CD4-positive, alpha-beta T cell treated with Interleukin-17A for 4 hours (primary cell): Measurements from ENCODE around the gene SIAE.

Experiments
- DNase-seq: peaks from one replicate; pipeline ENCODE4 v3.0.0-alpha.2; 2020; ENCODE audit warnings: mixed read lengths

Gene SIAE

DNA sequence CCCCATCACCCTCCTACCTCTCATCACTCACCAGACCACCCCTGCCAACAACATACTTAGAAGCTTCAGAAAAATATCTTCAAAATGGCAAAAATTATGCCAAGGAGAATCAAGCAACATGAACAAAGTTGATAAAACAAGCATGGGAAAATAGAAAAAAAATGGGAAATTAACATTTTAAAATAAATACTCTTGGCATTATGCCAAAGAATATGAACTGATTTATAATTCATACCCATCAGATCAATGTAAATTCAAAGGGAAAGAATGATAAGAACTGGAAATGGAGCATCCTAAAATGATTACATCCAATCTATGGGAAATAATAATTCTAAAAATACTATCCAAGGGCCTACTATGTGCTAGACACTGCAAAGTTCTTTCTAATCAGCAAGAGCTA, 12.0 kb downstream of the SIAE start:
- DNase-seq = no peak

DNA sequence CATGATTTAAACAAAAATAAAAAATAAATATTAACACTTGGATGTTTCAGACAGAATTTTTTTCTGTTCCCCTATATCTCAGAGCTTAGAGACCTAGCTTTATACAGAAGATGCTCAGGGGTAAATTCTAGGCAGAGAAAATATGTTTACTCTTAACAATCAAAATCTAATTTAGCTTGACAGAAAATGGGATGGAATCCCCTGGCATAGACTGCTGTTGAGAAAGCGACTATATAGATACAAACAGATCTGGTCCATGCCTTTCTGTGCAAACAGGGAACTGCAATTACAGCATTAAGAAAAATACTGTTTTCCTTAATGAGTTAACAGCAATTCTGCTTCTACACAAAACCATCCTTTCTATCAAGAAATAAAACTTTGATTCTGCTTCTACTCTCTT, 14.6 kb downstream of the SIAE start:
- no peak for DNase-seq

- DNase-seq = no peak
Measured at GRCh38 chr11:124658501-124658900, 15.0 kb downstream of the SIAE start.

DNA sequence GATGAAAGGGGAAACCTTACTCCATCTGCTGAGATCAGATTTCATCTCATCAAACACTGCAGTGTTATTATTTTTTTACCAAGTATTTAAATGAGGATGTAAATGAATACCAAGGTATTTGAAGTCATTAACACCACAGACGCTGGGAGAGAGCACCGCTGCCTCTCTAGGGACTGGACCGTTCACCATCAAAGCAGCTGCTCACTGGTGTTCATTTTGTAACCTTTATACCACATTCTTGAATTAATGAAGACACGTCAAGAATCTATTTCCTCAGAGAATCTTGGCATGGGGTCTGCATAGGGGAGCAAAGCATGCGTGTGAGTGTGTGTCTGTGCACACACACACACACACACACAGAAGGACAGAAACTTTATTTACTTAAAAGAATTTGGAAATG, 15.6 kb downstream of the SIAE start:
- DNase-seq = no peak

- DNase-seq = no peak
Measured at GRCh38 chr11:124656774-124657630, 16.5 kb downstream of the SIAE start.

GRCh38 chr11:124648610-124649009, 24.9 kb downstream of the SIAE start:
- no peak for DNase-seq

- no peak for DNase-seq
Measured at GRCh38 chr11:124646148-124646547, 27.4 kb downstream of the SIAE start.

DNA sequence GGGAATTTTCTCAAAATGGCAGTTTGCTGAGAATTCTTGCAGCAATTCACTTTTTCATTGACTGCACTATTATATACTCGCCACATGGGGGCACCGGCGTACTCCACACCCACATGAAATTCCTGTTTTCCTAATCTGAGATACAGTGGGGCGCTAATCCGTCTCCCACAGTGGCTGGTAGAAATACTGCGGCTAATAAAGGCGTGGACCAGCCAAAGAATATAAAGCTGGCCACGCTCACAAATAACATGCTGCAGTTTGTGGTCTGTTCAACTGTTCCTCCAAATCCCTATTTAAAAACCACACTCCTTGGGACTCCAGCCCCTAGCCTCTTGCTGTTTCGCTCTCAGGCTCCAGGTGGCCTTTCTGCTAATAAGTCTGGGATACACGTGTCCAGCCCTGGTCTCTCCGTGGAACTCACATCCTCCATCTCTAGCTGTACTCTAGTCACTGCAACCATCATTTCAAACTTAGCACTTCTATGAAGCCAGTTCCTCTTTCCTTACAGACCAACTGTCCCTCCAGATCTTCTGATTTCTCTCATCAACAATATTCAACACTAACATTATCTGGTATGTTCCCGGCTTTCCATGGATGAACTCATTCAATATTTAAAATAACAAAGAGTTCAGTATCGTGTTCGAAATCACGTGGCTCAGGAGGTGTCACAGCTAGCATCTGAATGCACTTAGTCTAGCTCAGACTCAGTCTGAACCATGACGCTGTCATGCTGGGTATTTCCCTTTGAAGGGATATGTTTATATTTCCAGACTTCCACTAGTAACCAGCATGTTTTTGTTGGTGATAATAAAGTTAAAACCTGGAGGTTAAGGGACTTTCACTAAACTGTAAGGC, 28.9 kb downstream of the SIAE start:
- peak; percentile 50 for DNase-seq

- DNase-seq = no peak
Measured at GRCh38 chr11:124643605-124644425, 29.7 kb downstream of the SIAE start.

GRCh38 chr11:124643042-124643604, 30.4 kb downstream of the SIAE start:
- DNase-seq = no peak

DNA sequence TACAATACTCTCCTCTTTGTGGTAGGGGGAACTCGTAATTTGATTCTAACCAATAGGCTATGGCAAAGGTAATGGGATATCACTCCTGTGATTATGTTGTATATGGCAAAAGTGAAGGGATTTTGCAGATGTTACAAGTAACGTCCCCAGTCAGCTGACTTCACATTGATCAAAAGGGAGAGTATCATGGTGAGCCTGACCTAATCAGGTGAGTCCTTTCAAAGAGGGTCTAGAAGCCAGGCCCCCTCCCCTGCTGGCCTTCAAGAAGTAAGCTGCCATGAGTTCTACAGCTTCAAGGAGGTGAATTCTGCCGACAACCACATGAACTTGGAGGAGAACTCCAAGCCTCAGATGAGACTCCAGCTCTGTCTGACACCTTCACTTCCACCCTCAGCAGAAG, 30.9 kb downstream of the SIAE start:
- DNase-seq = no peak

DNA sequence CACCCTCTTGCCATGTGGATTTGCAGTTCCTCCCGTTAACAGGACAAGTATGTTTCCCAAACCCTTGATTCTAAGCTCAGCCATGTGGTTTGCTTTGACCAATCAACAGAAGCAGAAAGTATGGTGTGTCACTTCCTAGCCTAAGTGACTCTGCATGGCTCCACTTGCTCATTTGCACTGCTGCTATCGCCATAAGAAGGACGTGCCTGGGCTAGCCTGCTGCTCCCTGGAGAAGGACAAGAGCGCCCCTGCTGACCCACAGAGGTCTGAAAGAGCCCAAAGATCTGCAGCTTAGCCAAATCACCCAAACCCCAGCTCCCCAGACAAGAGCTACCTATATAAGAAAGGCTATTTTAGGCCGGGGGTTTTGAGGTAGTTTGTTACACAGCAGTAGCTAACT, 32.9 kb downstream of the SIAE start:
- no peak for DNase-seq

- DNase-seq = no peak
Measured at GRCh38 chr11:124639186-124639585, 34.4 kb downstream of the SIAE start.

GRCh38 chr11:124638500-124638899, 35.0 kb downstream of the SIAE start:
- no peak for DNase-seq

DNA sequence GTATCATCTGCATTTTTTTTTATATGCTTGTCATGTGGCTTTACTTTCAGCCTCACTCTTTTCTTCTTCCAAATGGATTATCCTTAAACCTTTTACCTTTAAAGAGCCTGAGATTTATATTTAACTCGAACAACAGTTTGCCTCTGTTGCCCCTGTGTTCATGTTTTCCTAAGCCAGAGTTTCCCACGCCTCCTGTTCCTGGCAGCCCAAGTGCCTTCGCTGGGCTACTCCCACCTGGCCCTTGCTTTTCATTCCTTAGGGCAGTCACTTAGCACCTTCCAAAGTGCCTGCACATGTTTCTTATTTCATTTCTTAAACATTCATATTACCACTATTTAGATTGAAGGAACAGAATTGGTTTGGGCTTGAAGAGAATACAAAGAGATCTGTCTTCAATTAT, 37.6 kb downstream of the SIAE start:
- no peak for DNase-seq

DNA sequence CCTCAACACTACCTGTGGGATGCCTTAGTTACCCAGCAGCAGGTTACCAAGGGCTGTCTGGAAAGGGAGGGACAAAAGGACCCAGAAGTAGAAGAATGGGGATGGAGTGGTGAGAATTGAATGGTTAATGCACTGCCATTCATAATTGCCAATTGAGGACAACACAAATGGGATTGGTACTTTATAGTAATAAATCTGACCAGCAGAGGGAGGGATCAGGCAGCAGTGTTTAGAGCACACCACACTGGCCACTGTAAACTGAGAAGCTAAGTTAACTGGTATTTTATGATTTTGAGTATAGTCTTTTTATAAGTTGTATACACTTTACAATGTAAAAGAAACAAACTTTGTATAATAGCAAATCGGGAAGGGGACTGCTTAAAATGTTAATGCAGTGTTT, 40.2 kb downstream of the SIAE start:
- no peak for DNase-seq

DNA sequence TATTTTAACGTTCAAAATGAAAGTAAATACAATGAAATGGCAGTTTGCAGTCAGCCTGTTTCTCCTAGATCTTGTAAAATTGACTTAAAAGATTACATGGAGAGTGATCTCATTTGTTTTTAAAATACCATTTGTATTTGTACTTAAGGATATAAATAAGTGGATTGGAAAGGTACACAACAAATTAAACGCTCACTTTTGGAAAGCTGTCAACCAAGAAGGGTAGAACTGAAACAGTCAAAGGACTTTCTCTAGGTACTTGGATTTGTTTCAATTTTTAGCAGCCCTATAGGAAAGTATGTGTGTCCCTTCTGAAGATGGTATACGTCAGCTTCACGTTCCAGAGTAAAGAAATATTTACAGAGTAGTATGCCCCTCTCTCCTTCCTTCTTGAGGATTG, 43.6 kb downstream of the SIAE start:
- DNase-seq = no peak

GRCh38 chr11:124627546-124627945, 46.0 kb downstream of the SIAE start:
- no peak for DNase-seq

DNA sequence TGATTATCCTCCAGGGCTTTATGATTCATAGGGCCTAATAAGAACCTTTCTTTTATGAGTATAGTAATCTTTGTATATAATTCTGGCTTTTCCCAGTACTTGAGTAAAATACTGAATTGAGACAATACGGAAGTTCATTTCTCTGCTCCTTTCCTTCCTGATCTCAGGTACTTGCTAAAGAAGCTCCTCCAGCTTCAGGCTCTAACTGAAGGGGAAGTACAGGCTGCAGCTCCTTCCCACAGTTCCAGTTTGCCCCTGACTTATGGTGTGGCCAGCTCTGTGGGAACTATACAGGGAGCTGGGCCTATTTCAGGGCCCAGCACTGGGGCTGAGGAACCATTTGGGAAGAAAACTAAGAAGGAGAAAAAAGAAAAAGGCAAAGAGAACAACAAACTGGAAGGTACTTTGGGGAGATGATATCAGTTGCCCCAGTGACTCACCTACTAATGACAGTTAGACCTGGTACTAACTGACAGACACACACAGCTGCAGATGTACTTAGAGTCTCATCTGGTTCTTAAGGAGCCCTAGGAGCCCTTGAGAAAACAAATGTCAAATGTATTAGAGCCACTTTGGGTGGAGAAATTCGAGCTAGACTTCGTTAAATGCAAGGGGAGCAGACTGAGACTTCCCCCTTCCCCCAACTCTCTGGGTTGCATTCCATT, 47.9 kb downstream of the SIAE start:
- no peak for DNase-seq

DNA sequence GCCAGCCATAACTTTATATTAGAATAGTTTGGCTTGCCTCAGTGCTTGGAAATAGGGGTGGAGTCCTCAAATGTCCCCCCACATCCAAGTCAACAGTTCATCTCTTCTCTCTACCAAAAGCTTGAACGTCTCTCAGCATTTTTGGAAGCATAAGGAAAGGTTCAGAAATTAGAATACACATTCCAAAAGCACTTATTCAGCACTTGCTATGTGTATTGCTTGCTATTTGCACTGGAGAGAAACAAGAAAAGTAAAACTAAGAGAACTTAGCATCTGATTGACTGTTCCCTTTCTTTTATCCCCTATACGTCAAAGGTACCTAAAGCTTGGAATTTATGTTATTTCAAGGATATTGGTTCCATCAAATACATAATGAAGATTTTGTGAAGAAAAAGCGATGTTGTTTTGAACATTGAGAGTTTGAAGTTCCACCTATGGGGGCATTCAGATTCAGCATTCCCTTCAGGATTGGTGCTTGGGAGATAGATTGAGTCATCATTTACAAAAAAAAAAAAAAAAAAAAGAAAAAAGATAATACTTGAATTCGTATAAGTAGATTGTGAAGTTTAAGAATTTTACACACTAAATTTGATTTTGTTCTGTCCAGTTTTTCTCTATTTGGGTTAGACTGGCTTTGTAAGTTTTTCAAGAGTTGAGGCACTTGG, 49.5 kb downstream of the SIAE start:
- no peak for DNase-seq
